Measurements from ENCODE around the gene TOR1AIP1.
A peak's percentile ranks its signal among the peaks of the same experiment; 100 is the strongest.
"Not testable (repeated sequence)": the region's sequence is repeated elsewhere in the genome, so short reads cannot be mapped to it uniquely, and the experiment has no call there.

TOR1AIP1 gene

DNA sequence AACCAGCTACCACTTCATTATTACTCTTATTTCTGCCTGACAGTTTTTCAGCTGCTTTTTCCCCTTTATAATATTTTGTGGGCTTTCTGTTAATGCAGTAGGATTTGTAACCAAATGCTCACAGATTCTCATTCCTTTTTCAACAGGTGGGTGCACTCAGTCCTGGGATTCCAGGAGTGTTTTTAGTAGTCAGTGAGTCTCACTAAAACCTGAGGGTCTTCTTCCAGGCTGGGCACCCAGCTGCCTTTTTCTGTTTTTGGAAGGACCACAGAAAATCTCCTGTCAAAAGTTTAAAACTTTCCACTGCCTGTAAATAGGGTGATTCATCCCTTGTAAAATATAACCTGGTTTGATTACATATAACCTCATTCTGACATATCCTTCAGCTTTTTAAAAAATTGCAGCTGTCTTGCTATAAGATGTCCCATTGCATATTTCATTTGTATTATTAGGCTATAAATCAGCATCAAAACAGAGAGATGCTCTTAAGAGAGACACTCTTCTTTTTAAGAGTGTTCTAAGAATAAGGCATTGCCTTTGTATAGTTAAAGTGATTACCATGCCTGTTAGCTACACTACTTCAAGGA lies 55.7 kb downstream of the TOR1AIP1 start:
- no peak for DNase-seq (ENCODE audit: low spot score)

- no peak for DNase-seq (ENCODE audit: low spot score)
Measured at GRCh38 chr1:179938752-179939151, 56.7 kb downstream of the TOR1AIP1 start.

GRCh38 chr1:179939941-179940340 lies 57.9 kb downstream of the TOR1AIP1 start:
- DNase-seq (ENCODE audit: low spot score): no peak

DNA sequence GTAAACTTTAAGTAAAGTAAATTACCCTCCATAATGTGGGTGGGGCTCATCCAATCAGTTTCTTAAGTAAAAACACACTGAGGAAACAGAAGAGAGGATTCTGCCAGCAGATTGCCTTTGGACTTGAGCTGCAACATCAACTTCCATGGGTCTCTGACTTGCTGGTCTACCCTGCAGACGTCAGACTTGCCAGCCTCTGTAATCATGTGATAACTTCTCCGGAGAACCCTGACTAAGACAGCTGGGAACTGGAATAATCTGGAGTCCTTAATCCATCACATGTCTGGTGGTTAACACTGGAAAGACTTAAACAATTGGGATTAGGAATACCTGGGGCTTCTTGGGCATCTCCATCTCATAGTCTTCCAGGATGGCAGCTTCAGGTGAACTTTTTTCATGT lies 59.4 kb downstream of the TOR1AIP1 start:
- no peak for DNase-seq (ENCODE audit: low spot score)

GRCh38 chr1:179950651-179951050 lies 68.6 kb downstream of the TOR1AIP1 start:
- no peak for DNase-seq (ENCODE audit: low spot score)

- no peak for DNase-seq (ENCODE audit: low spot score)
Measured at GRCh38 chr1:179951383-179952144, 69.5 kb downstream of the TOR1AIP1 start.

GRCh38 chr1:179952186-179952585 lies 70.1 kb downstream of the TOR1AIP1 start:
- no peak for DNase-seq (ENCODE audit: low spot score)

DNA sequence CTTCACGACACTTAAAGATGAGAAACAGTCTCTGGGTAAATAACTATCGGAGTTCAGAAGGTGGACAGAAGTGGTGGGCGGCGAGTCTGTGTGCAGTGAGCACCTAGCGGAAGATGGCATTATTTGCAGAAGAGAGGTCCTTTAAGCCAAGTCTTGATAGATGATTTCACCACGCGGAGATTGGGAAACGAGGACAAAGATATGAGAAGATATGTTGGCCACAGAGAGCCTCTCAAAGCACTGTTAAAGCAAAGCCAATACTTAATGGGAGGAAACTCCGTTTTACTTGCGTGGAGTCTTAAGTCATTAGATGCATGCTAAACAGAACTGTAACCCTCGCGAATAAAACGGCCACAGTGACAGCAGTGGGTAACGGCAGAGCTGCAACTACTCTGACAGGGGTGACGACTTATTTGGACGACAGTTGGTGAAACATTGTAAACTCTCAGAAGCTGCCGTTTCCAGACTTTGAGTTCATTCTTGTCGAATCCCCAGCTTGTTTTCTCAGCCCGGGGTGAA lies 71.9 kb downstream of the TOR1AIP1 start:
- no peak for DNase-seq (ENCODE audit: low spot score)

- peak; percentile 91 for DNase-seq (ENCODE audit: low spot score)
Measured at GRCh38 chr1:179954493-179955286, 72.6 kb downstream of the TOR1AIP1 start, which contains the start of gene CEP350. TSS of gene CEP350 (plus strand) at chr1:179954810. CDS start at chr1:179986182, 31,372 bp downstream.

DNA sequence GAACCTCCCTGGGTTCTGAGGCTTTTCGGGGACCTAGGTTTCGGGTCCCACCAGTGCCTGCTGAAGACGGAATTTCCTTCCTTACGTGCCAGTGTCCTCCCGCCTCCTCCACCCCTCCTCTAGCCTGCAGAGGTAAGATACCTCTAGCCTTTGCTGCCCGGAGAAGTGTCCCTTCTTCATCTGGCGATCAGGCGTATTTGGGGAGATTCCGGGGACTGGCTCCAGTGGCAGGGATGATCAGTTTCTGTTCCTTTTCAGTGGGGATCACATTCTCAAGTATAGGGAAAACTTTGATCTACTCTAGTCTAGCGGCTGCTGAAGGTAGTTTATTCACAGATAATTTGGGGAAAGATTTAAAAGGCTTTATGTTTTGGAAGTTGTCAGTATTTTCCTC lies 73.2 kb downstream of the TOR1AIP1 start:
- DNase-seq (ENCODE audit: low spot score): no peak

DNA sequence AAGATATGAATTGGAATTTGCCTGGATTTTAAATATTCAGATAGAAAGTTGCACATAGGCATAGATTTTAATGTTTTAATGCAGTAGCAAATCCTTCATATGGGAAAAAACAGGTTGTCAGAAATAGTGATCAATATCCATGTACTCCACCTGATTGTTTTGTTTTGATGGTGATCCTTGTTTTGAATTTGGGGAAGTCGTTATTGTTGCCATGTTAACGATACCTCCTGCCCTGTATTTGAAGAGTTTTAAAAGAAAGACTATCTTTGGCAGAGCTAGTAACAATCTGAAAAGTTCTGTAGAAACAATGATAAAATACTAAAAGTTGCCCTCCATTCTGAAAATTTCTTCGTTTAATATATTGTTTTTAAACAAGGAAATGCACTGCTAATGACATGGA lies 73.6 kb downstream of the TOR1AIP1 start:
- no peak for DNase-seq (ENCODE audit: low spot score)

DNA sequence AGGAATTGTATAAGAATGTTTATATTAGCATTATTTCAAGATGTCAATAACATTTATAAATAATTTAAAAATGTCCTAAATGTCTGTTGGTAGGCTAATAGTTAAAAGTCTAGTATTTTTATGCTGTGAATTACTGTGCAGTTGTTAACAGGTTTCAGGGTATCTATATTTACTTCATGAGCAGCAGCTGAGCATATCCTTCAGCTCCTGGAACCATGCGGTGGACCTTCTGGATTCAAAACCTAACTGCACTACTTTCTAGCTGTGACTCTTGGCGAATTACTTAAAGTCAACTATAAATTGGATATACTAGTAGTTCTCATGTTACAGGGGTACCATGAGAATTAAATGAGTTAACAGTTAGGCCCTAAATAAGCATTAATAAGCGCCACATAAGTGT lies 76.3 kb downstream of the TOR1AIP1 start:
- DNase-seq (ENCODE audit: low spot score): no peak

DNA sequence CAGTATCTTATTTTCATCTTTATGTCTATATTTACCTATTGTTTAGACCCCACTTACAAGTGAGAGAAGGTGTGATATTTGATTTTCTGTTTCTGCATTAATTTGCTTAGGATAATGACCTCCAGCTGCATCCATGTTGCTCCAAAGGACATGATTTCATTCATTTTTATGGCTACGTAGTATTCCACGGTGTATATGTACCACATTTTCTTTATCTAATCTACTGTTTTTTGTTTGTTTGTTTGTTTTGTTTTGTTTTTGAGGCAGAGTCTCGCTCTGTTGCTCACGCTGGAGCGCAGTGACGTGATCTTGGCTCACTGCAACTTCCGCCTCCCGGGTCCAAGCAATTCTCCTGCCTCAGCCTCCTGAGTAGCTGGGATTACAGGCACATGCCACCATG lies 80.1 kb downstream of the TOR1AIP1 start:
- DNase-seq (ENCODE audit: low spot score): not testable (repeated sequence)

DNA sequence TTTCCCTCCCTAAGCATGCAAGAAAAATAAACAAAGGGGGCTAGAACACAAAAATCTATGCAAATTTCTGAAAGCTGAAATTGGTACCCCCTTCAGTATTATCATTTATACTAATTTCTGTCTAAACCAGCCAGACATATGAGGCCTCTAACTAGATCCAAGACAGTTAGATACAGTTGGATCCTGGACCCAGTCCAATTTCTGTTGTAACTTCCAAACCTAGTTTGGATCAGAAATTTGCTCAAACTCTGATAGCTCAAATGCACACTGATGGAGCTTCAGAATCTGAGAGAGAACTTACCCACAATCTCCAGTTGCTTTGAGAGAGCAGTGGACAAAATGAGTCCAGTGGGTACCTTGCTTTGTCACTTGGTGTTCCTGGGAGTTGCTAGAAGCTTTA lies 84.5 kb downstream of the TOR1AIP1 start:
- no peak for DNase-seq (ENCODE audit: low spot score)

DNA sequence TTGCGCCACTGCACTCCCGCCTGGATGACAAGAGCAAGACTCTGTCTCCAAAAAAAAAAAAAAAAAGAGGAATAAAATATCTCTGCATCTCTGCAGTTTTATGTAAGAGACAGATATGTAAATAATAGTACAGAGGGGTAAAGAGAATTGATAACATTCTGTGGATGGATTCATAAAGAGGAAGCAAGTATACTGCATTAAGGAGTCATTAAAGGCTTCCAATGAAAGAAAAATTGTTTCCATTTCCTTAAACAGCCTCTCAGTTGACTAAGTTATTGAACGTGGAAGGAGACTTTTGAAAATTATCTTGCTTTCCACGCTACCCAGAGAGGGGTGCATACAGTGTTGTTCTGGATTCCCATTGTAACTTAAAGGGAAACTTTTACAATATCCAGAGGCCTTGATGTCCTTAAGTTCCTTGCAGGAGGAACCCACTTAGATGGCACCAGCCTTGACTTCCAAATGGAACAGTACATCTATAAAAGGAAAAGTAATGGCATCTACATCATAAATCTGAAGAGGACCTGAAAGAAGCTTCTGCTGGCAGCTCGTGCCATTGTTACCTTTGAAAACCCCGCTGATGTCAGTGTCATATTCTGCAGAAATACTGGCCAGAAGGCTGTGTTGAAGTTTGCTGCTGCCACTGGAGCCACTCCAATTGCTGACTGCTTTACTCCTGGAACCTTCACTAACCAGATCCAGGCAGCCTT lies 86.4 kb downstream of the TOR1AIP1 start:
- no peak for DNase-seq (ENCODE audit: low spot score)

DNA sequence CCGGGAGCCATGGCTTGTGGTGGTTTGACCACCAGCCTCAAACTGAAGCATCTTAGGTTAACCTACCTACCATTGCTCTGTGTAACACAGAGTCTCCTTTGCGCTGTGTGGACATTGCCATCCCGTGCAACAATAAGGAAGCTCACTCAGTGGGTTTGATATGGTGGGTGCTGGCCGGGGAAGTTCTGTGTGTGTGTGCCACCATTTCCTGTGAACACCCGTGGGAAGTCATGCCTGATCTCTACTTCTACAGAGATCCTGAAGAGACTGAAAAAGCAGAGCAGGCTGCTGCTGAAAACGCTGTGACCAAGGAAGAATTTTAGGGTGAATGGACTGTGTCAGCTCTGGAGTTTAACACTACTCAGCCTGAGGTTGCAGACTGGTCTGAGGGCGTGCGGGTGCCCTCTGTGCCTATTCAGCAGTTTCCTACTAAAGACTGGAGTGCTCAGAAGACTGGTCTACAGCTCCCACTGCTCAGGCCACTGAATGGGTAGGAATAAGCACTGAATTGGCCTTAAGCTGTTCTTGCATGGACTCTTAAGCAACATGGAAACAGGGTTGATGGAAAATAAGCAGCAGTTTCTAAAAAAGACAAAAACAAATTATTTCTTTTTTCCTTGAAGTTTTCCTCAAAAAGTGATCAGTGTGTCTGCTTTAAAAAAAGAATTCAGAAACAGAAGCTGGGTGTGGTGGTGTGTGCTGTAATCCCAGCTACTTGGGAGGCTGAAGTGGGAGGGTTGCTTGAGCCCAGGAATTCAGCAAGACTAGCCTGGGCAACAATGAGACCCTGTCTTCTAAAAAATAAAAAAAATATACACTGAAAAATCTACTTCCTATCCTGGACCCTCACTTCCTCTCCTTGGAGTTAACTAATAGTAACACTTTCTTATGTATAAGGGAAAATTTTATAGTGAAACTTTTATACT lies 87.2 kb downstream of the TOR1AIP1 start:
- DNase-seq (ENCODE audit: low spot score): no peak
